ENCODE measurements around the gene EFNB2. TPM values are rescaled to one million over a fixed set of nuclear protein-coding genes. Genes with fewer than 3 reads are reported as not detected.
A peak's percentile ranks its signal among the peaks of the same experiment; 100 is the strongest.

EFNB2 gene
- total and polyA plus RNA-seq, 4 donors = 15.7 to 43.8 (median 29.1) TPM

DNA sequence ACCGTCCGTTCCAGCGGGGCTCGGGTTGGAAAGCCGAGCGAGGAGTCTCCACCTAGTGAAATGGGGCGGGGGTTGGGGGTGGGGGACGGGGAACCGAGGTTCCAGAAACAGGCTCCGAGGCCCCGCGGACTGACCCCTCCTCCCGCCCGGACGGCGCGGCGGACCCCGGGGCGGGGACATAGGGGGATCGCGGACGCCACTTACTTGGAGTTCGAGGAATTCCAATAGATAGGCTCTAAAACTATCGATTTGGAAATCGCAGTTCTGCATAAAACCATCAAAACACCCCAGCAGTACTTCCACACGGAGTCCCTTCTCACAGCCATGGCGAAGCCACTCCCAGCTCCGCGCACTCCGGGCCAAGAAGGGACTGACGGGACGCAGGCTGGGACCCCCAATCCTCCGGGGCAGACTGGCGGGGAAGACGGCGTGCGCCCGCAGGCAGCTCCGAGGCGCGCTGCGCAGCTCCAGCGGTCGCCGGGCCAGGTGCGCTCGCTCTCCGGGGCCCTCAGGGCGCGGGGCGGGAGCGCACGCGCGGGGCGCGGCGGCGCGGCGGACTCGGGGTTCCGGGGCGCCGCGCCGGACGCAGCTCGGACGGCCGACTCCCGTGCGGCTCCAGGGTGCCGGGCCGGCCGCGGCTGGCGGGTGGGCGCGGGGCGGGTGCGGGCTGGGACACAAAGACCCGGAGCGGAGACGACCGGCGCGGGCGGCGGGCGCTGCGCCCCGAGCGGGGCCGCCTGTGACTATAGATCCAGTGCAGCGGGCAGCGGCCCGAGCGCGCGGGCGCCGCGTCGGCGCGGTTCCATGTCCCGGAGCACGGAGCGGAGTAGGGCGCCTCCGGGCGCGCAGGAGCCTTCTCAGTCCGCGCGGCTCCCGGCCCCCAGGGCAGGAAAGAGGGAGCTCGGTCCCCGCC, 567 bp downstream of the EFNB2 start:
- Histone ChIP-seq H3K4me1 (ENCODE audit: control insufficient read depth in 5 of 5, insufficient read depth in 5 of 5, low read length in 5 of 5) (peaks cover 0 to 31% (median 5%) of the 10 kb centered on the region in 5 donors), H3K4me3 (peak overlapping the region; percentile 95), H3K27ac (ENCODE audit: low read depth in 1 of 2, low read length in 1 of 2) (peak overlapping the region; percentile 62 to 92), H3K27me3 (ENCODE audit: control insufficient read depth in 3 of 3, insufficient read depth in 3 of 3, low read length in 2 of 3) (no peaks in the 10 kb centered on the region), H3K36me3 (ENCODE audit: control insufficient read depth in 4 of 4, insufficient read depth in 4 of 4, low read length in 4 of 4) (peaks cover 0 to 3% (median 0%) of the 10 kb centered on the region in 4 donors), H3K9ac (ENCODE audit: insufficient read depth in 1 of 2, low read length in 2 of 2) (peak overlapping the region; percentile 11 to 80), H3K9me3 (ENCODE audit: control insufficient read depth in 4 of 4, insufficient read depth in 3 of 4, low read length in 3 of 4) (no peaks in the 10 kb centered on the region)
- ATAC-seq (ENCODE audit: insufficient read depth, low FRiP score) (peak; percentile 1), DNase-seq (peak; percentile 46 to 56 (median 51))
- TF ChIP-seq, protein P1, sequence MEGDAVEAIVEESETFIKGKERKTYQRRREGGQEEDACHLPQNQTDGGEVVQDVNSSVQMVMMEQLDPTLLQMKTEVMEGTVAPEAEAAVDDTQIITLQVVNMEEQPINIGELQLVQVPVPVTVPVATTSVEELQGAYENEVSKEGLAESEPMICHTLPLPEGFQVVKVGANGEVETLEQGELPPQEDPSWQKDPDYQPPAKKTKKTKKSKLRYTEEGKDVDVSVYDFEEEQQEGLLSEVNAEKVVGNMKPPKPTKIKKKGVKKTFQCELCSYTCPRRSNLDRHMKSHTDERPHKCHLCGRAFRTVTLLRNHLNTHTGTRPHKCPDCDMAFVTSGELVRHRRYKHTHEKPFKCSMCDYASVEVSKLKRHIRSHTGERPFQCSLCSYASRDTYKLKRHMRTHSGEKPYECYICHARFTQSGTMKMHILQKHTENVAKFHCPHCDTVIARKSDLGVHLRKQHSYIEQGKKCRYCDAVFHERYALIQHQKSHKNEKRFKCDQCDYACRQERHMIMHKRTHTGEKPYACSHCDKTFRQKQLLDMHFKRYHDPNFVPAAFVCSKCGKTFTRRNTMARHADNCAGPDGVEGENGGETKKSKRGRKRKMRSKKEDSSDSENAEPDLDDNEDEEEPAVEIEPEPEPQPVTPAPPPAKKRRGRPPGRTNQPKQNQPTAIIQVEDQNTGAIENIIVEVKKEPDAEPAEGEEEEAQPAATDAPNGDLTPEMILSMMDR (IDR thresholded peaks at IDR 0.05; ENCODE audit: control extremely low read depth, extremely low read depth) = no peak
- WGBS, 2 donors = 1% methylated on average over 88 to 121 of the region's 121 CpGs

DNA sequence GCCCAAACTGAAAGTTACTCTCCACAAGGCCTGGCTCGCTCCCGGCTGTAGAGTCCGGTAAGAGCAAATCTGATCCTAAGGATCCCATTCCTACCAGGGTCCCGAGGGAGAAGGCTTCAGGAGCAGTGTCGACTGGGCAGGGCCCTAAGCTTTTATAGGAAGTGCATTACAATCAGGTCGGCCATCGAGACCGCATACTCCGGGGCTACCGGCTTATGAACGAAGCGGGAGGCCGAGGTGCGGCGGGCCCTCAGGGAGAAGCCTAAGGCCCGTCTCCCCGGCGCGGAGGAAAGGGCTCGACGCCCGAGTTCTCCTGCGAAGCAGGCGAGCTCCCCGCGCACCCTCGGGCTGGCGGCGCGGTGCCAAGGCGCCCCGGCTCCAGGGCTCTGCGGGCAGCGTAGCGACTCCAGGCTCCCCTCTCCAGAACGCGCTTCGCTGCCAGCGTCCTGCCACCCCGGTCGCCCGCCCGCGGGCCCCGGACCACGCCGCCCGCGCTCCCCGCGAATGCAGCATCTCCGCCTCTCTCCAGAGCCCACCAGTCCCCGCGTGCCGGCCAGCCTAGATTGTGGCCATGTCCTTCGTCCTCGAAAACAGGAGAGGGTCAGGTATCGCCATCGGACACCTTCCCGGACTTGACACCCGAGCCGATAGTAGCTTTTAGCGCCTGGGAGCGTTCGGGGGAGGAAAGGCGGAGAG, 1.4 kb downstream of the EFNB2 start:
- WGBS, 2 donors = 2 to 4% methylated on average over 57 to 66 of the region's 66 CpGs
- TF ChIP-seq, protein P1 (IDR thresholded peaks at IDR 0.05; ENCODE audit: control extremely low read depth, extremely low read depth) = no peak
- Histone ChIP-seq H3K27me3 (ENCODE audit: control insufficient read depth in 3 of 3, insufficient read depth in 3 of 3, low read length in 2 of 3) (no peaks in the 10 kb centered on the region), H3K4me1 (ENCODE audit: control insufficient read depth in 5 of 5, insufficient read depth in 5 of 5, low read length in 5 of 5) (peaks cover 0 to 32% (median 5%) of the 10 kb centered on the region in 5 donors), H3K27ac (ENCODE audit: low read depth in 1 of 2, low read length in 1 of 2) (peak overlapping the region; percentile 50 to 69), H3K9me3 (ENCODE audit: control insufficient read depth in 4 of 4, insufficient read depth in 3 of 4, low read length in 3 of 4) (no peaks in the 10 kb centered on the region), H3K4me3 (peak overlapping the region; percentile 95), H3K9ac (ENCODE audit: insufficient read depth in 1 of 2, low read length in 2 of 2) (peak overlapping the region; percentile 2 to 80), H3K36me3 (ENCODE audit: control insufficient read depth in 4 of 4, insufficient read depth in 4 of 4, low read length in 4 of 4) (peaks cover 0 to 3% (median 0%) of the 10 kb centered on the region in 4 donors)
- ATAC-seq (ENCODE audit: insufficient read depth, low FRiP score) = no peak
- peak in 2 of 3 donors; percentile 66 to 78 for DNase-seq

DNA sequence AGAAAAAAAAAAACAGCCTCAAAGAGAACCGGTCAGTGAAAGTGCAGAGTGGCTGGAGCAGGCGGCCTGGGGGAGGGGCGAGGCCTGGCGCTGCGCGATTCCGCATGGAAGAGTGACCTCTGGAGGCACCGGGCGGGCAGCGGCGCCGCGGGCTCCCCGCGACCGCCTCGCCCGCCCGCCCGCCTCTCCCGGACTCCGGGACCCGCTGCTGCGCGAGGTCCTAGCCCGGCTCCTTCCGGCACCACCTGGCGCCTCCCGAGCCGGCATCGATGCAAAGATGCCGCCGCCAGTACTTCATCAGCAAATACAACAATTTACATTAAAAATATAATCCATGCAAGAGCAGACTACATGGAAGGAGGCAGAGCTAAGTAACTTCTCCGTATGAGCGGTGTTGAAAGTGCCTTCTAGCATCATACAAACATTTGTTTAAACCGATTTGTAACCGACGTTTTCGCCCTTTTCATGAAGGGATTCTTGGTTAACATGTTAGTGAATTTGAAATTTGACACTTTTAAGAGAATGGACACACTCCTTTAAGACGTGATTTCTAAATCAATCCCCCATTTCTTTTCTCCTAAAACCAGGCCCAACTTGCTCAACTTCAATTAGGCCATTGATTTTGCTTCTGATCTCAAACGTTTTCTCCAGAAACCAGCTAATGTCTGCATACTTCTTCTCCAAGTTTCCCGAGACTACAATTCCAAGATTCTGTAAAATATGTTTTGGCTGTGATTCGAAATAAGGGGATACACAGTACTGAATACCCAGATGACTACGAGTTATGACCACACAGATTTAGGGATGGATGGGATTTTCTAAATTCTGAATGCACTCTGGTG, 2.1 kb downstream of the EFNB2 start:
- DNase-seq (peak; percentile 89 to 94 (median 92)), ATAC-seq (ENCODE audit: insufficient read depth, low FRiP score) (peak; percentile 42)
- Histone ChIP-seq H3K27me3 (ENCODE audit: control insufficient read depth in 3 of 3, insufficient read depth in 3 of 3, low read length in 2 of 3) (no peaks in the 10 kb centered on the region), H3K9me3 (ENCODE audit: control insufficient read depth in 4 of 4, insufficient read depth in 3 of 4, low read length in 3 of 4) (no peaks in the 10 kb centered on the region), H3K4me1 (ENCODE audit: control insufficient read depth in 5 of 5, insufficient read depth in 5 of 5, low read length in 5 of 5) (peaks cover 0 to 32% (median 5%) of the 10 kb centered on the region in 5 donors), H3K36me3 (ENCODE audit: control insufficient read depth in 4 of 4, insufficient read depth in 4 of 4, low read length in 4 of 4) (peaks cover 0 to 3% (median 0%) of the 10 kb centered on the region in 4 donors), H3K4me3 (peak overlapping the region; percentile 95), H3K27ac (ENCODE audit: low read depth in 1 of 2, low read length in 1 of 2) (peak overlapping the region in 1 of 2 donors; percentile 50), H3K9ac (ENCODE audit: insufficient read depth in 1 of 2, low read length in 2 of 2) (peak overlapping the region; percentile 2 to 80)
- TF ChIP-seq, protein P1 (IDR thresholded peaks at IDR 0.05; ENCODE audit: control extremely low read depth, extremely low read depth) = no peak
- WGBS, 2 donors = 5 to 6% methylated on average over 42 to 44 of the region's 44 CpGs

Data from lung (tissue), 12 donors.